HG02763 (cell line): Measurements from ENCODE around the gene IL17RE.
A peak's percentile ranks its signal among the peaks of the same experiment; 100 is the strongest.
"Not testable (repeated sequence)": the region's sequence is repeated elsewhere in the genome, so short reads cannot be mapped to it uniquely, and the experiment has no call there.

Experiments used
- ATAC-seq: cut with Tn5 transposase; IDR thresholded peaks from one replicate; pipeline ENCODE4 v1.9.1; 2021; ENCODE audit warnings: mild to moderate bottlenecking, moderate library complexity; ENCODE audit not compliant: unreplicated experiment

IL17RE gene

GRCh38 chr3:9932843-9933560 lies 30.4 kb downstream of the IL17RE start:
- ATAC-seq = peak; percentile 65

GRCh38 chr3:9933561-9934234 lies 31.1 kb downstream of the IL17RE start, which contains the start of gene CRELD1:
CRELD1 (plus strand) TSS chr3:9933834; CDS start chr3:9934439, 605 bp downstream.
- peak; percentile 84 for ATAC-seq

- no peak for ATAC-seq
Observed at GRCh38 chr3:9934235-9934621, 31.6 kb downstream of the IL17RE start.

DNA sequence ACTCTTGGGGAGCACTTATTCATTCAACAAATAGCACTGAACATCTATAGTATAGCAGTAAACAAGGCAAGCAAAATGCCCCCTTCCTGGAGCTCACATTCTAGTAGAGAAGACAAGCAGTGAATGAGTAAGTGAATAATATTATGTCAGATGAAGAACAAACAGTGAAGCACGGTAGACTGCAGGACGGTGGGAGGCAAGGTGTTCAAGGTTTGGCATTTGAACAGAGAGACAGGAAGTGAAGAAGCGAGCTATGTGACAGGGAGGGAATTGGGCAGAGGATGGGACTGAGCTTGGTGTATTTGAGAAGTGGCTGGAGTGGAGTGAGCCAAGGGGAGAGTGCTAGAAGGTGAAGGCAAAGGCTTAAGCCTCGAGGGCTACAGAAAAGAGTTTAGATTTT lies 32.3 kb downstream of the IL17RE start:
- no peak for ATAC-seq

DNA sequence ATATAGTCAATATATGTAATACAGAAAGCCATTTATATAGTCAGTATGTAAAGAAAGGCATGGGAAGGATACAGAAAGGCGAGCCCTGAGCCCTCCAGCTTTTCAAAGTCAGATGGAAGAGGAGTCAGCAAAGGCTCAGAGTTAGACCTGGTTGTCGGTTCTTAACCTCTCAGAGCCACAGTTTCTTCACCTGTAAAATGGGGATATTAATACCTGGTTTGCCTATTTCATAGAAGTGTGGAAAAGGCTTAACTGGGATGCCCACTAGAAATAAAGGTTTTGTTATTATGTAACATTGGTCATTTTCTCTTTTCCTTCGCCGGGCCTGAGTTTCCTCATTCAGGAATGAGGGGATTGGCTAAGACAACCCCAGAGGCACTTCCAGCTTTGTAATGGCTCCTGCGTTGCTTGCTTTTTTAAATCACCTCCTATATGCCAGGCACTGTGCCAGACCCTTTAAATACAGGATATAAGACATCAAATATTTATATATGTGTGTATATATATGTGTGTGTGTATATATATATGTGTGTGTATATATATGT lies 33.4 kb downstream of the IL17RE start:
- no peak for ATAC-seq

DNA sequence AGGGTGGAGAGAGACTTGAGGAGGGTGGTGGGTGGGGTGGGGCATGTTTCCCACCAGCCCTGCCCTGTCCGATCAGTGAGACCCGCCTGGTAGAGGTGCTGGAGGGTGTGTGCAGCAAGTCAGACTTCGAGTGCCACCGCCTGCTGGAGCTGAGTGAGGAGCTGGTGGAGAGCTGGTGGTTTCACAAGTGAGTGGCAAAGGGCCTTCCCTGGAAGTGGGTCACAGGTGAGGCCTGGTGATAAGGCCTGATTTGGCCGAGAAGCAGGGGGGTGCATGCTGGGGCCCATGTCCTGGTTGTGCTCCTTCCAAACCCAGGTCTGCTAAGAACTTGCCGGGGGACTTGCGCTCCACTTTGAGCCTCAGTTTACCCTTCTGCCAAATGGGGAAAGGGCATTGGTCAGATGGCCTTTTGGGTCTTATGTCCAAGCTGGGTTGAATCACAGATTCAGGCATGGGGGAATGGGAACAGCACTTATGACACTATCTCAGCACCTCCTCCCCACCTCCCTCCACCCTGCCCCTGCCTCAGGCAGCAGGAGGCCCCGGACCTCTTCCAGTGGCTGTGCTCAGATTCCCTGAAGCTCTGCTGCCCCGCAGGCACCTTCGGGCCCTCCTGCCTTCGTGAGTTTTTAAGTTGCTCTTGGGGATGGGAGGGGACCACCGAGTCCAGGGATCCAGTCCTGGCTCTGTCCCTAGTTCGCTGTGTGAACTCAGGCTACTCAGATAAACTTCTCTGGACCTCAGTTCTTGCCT lies 35.0 kb downstream of the IL17RE start:
- no peak for ATAC-seq

DNA sequence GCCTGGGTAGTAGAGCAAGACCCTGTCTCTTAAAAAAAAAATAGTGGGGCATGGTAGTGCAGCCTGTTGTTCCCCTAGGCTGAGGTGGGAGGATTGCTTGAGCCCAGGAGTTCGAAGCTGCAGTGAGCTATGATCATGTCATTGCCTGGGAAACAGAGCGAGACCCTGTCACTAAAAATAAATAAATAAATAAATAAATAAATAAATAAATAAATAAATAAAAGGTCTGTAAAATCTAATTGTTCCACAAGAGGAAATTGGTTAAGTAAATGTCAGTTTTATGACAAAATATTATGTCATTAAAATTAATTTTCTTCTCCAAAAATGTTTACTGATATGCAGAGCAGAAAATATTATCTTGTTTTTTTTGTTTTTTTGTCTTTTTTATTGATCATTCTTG lies 36.3 kb downstream of the IL17RE start:
- ATAC-seq = no peak

GRCh38 chr3:9939906-9940305 lies 37.3 kb downstream of the IL17RE start:
- ATAC-seq = not testable (repeated sequence)

- ATAC-seq = no peak
Observed at GRCh38 chr3:9940746-9941145, 38.1 kb downstream of the IL17RE start.

GRCh38 chr3:9942164-9942563 lies 39.5 kb downstream of the IL17RE start:
- ATAC-seq = no peak

DNA sequence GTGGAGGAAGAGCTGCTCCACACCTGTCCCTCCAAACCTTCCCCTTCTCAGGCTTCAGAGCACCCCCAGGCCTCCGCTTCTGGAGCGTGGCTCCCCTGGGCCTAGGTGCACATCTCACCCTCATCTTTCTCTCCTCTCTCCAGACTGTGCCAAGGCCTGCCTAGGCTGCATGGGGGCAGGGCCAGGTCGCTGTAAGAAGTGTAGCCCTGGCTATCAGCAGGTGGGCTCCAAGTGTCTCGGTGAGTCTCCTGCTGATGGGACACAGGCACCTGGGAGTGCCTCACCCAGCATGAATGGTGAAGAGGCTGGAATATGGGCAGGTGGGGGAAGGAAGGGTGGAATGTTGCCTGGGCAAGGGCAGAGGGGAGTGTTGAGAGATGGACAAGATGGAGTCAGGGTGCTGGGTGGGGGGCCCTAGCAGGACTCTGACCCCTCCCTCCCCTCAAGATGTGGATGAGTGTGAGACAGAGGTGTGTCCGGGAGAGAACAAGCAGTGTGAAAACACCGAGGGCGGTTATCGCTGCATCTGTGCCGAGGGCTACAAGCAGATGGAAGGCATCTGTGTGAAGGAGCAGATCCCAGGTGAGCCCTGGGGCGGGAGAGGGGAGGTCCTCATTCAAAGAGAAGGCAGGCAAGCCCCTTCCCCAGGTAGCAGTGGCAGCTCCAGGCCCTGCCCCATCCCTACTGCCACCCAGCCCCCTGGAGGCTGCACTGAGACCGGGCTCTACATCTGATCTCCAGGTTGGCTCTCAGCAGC lies 40.5 kb downstream of the IL17RE start:
- ATAC-seq = no peak

DNA sequence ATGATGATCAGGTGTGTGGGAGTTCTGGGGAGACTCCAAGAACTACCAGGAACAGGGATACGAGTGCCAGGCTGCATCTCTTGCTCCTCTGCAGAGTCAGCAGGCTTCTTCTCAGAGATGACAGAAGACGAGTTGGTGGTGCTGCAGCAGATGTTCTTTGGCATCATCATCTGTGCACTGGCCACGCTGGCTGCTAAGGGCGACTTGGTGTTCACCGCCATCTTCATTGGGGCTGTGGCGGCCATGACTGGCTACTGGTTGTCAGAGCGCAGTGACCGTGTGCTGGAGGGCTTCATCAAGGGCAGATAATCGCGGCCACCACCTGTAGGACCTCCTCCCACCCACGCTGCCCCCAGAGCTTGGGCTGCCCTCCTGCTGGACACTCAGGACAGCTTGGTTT lies 41.6 kb downstream of the IL17RE start:
- no peak for ATAC-seq

DNA sequence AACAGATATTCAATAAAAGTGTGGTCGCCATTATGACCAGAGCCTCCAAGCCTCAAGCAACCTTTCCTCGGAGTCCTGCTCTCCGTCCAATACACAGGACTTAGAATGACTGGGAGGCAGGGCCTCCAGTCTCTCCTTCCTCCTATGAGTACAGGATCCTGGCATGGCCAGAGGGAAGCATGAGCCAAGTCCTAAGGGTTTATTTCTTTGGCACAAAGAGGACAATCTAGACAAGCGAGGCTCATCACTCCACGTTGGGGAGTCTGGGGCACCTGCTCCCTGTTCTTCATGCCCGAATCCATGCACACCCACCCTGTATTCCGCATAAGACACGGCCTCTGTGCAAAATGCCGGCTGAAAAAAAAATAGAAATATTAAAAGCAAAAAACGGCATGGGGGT lies 42.7 kb downstream of the IL17RE start:
- no peak for ATAC-seq

DNA sequence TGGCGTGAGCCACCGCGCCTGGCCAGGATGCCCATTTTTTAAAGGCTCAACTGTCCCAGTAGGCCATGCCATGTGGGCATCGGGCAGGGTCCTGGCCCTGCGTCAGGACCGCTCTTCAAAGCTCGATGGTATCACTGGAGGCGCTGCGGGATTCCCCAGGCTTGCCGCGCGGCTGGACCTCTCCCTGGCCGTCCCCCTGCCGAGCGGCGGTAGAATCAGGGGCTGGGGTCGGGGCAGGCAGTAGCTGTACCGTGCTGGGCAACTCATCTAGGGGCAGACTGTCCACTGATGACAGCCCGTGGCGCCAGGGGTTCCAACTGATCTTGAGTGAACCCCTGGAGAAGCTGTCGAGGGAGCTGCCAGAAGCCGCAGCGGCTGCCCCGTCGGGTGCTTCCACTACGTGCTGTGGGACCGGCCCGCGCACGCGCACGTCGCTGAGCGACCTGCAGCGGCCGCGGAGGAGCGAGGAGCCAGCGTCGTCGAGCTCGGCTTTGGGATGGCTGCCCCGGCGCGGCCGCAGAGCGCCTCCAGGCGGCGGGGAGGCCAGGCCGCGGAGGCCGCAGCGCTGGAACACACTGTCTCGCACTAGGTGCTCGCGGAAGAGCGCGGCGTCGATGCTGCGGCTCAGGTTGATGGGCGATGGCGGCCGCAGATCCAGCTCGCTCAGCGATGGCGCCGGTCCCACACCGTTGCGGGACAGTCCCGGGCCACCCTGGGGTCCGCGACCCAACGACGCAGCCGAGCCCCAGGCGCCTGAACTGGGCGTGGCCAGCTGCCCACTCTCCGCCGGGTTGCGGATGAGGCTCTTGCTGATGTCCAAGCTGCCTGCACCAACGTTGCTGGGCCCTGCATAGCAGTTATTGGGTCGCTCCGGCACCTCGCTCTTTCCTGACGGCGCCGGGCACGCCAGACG lies 43.7 kb downstream of the IL17RE start:
- ATAC-seq = no peak

GRCh38 chr3:9947025-9947995 lies 44.7 kb downstream of the IL17RE start:
- ATAC-seq = no peak

- no peak for ATAC-seq
Observed at GRCh38 chr3:9948586-9948985, 45.9 kb downstream of the IL17RE start.

GRCh38 chr3:9949115-9949514 lies 46.5 kb downstream of the IL17RE start:
- no peak for ATAC-seq

GRCh38 chr3:9949626-9950025 lies 47.0 kb downstream of the IL17RE start:
- no peak for ATAC-seq

DNA sequence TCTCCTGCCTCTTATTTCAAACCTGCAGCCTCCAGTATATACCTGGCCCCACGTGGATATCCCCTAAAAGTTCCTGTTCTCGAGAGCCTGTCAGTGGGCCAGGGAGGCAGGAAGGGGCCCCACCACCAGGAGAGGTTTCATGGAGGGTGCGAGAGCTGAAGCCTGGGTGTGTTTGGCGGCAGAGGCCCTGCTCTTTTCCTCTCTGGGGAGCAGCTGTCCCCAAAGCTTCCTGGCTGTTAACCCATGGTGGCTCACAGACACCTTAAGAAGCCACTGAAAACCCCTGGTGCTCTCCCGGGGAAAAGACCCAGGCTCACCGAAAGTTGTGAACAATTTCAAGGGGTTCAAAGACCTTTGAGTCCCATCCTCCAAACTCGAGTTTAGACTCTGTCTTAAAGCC lies 48.5 kb downstream of the IL17RE start:
- no peak for ATAC-seq
